Spleen (tissue), 11 donors: ENCODE results near the gene MSI2. TPM values are rescaled to one million over a fixed set of nuclear protein-coding genes. Genes with fewer than 3 reads are reported as not detected.

ENCODE experiments used
- DNase-seq: peaks from one replicate; pipeline ENCODE4 v3.0.0-alpha.2; 2020
- H3K27ac ChIP-seq, 8 donors: fragments of 200-600 bp; sonication (generic) in 7 of 8; 1 replicate in 4 of 8; 2 replicates in 4 of 8; pipeline versions ENCODE4 v1.5.0 to v1.8.0; 2016 to 2021; ENCODE audit warnings: inconsistent platforms in 4 of 8, mild to moderate bottlenecking in 4 of 8, moderate library complexity in 1 of 8
- H3K27me3 ChIP-seq, 7 donors: fragments of 200-600 bp; sonication (generic) in 6 of 7; replicated peaks in 1 of 7; 1 replicate in 4 of 7; 2 replicates in 3 of 7; pipeline versions ENCODE4 v1.5.0 to v1.8.0; 2016 to 2021; ENCODE audit warnings: inconsistent platforms in 3 of 7, mild to moderate bottlenecking in 1 of 7
- H3K36me3 ChIP-seq, 6 donors: fragments of 200-600 bp; sonication (generic) in 5 of 6; 1 replicate in 4 of 6; 2 replicates in 2 of 6; pipeline versions ENCODE4 v1.5.0 to v1.8.0; 2016 to 2021; ENCODE audit warnings: inconsistent platforms in 2 of 6
- H3K4me1 ChIP-seq, 6 donors: fragments of 200-600 bp; sonication (generic) in 5 of 6; 1 replicate in 3 of 6; 2 replicates in 3 of 6; pipeline versions ENCODE4 v1.5.0 to v1.8.0; 2016 to 2021; ENCODE audit warnings: inconsistent platforms in 3 of 6
- H3K4me3 ChIP-seq, 8 donors: fragments of 200-600 bp; sonication (generic) in 7 of 8; 1 replicate in 4 of 8; 2 replicates in 4 of 8; pipeline versions ENCODE4 v1.5.0 to v1.8.0; 2016 to 2021; ENCODE audit warnings: inconsistent platforms in 4 of 8, mild to moderate bottlenecking in 4 of 8, moderate library complexity in 2 of 8
- H3K9me3 ChIP-seq, 8 donors: fragments of 200-600 bp; sonication (generic) in 7 of 8; 1 replicate in 4 of 8; 2 replicates in 4 of 8; pipeline versions ENCODE4 v1.5.0 to v1.8.0; 2016 to 2021; ENCODE audit warnings: inconsistent platforms in 4 of 8
- CTCF ChIP-seq, 11 experiments: fragments of 200-600 bp in 7 of 11; fragments of 450-650 bp in 4 of 11; sonication (generic) in 4 of 11; IDR thresholded peaks in 8 of 11; conservative IDR thresholded peaks in 3 of 11; 1 replicate in 7 of 11; 2 replicates in 4 of 11; pipeline versions ENCODE4 v1.4.0 to v1.8.0; 2016 to 2021; ENCODE audit warnings: antibody characterized with exemption in 11 of 11, inconsistent platforms in 4 of 11, mild to moderate bottlenecking in 1 of 11
- POLR2A ChIP-seq, 3 donors: fragments of 450-650 bp; IDR thresholded peaks; one replicate each; pipeline ENCODE4 v1.5.1; 2017; ENCODE audit warnings: antibody characterized with exemption in 3 of 3, mild to moderate bottlenecking in 1 of 3
- POLR2AphosphoS5 ChIP-seq, 3 donors: sonication (generic); formaldehyde crosslinking; IDR thresholded peaks; one replicate each; pipeline ENCODE4 v1.5.1; 2017; ENCODE audit warnings: antibody characterized with exemption in 3 of 3
- WGBS, 5 donors: extraction: QIAGEN DNeasy Blood & Tissue Kit in 3 of 5; methylation state at CpG; one replicate each; pipeline versions ENCODE4 v1.1.5 to v1.1.7; 2013 to 2018; 5-methylcytosine and 5-hydroxymethylcytosine counted together
- intact Hi-C: fragments of 100-400 bp; cut with DNase I; formaldehyde crosslinking; loops from one replicate; pipeline ENCODE4 v1.15.0; 2023; ENCODE audit warnings: low total_unique reads
- polyA plus RNA-seq, 3 donors: library from polyadenylated mRNA; stranded (reverse); fragments of 200-250 nt; gene quantifications; one replicate each; pipeline ENCODE4 v1.2.1, GENCODE V29; 2013
- total RNA-seq, 7 donors: library from RNA; depleted of rRNA in 3 of 7; stranded (reverse); fragments of >200 nt in 3 of 7; fragmentation: NEBNext Ultra II Directional in 4 of 7; extraction: Animal tissue kit (Norgen Biotek cat#: 25700) in 4 of 7; gene quantifications; one replicate each; pipeline versions ENCODE4 v1.1.0 to v1.2.1, GENCODE V29; 2016 to 2021
- donor health status: healthy with polysubstance abuse.
- donor health status: DM: no; HTN: no; CAD: no; lungs with moderate emphysema.
- donor health status: DM: no; HTN: no; CAD: no.
- donor health status: Bipolar disorder and iron deficiency.
- donor health status: healthy.
- donor health status: DM: no; HTN: no; CAD: no.
- donor health status: DM: yes; HTN: yes; CAD: no.

The MSI2 gene
- total and polyA plus RNA-seq, 10 donors, result 9.8 to 131 (median 64.7) TPM

- intact Hi-C loops, result no loop called here
- no peaks in the 10 kb centered on the region for H3K27me3 ChIP-seq
- 90 to 98% (median 95%) methylated on average over 6 of the region's 6 CpGs for WGBS, 5 donors
- no peaks in the 10 kb centered on the region for H3K4me1 ChIP-seq
- H3K36me3 ChIP-seq, result peaks cover 0 to 62% (median 0%) of the 10 kb centered on the region in 6 donors
- H3K27ac ChIP-seq, result no peak overlapping the region
- H3K9me3 ChIP-seq, result no peaks in the 10 kb centered on the region
- TF ChIP-seq CTCF (IDR thresholded peaks at IDR 0.05 in 8 of 11, conservative IDR thresholded peaks at IDR 0.05 in 3 of 11), result no peak
- no peak for TF ChIP-seq POLR2AphosphoS5 (IDR thresholded peaks at IDR 0.05)
- no peak for TF ChIP-seq POLR2A (IDR thresholded peaks at IDR 0.05)
- DNase-seq, result no peak
- H3K4me3 ChIP-seq, result no peak overlapping the region
Measured at GRCh38 chr17:57655553-57655952, 399.2 kb downstream of the MSI2 start.

- Histone ChIP-seq H3K27me3 (no peaks in the 10 kb centered on the region), H3K4me1 (peaks cover 0 to 10% (median 3%) of the 10 kb centered on the region in 6 donors), H3K9me3 (no peaks in the 10 kb centered on the region), H3K4me3 (no peak overlapping the region), H3K36me3 (peaks cover 0 to 47% (median 0%) of the 10 kb centered on the region in 6 donors), H3K27ac (no peak overlapping the region)
- TF ChIP-seq POLR2AphosphoS5 (IDR thresholded peaks at IDR 0.05) (no peak), CTCF (IDR thresholded peaks at IDR 0.05 in 8 of 11, conservative IDR thresholded peaks at IDR 0.05 in 3 of 11) (no peak), POLR2A (IDR thresholded peaks at IDR 0.05) (no peak)
- WGBS, 5 donors, result 76 to 98% (median 95%) methylated on average over 2 of the region's 2 CpGs
- DNase-seq, result no peak
- intact Hi-C loops, result no loop called here
Measured at GRCh38 chr17:57657211-57657610, 400.9 kb downstream of the MSI2 start.

- peak; percentile 8 for DNase-seq
- Histone ChIP-seq H3K9me3 (no peaks in the 10 kb centered on the region), H3K27me3 (no peaks in the 10 kb centered on the region), H3K36me3 (peaks cover 0 to 24% (median 0%) of the 10 kb centered on the region in 6 donors), H3K4me1 (peaks cover 0 to 52% (median 22%) of the 10 kb centered on the region in 6 donors), H3K27ac (peak overlapping the region in 7 of 8 donors; percentile 34 to 77 (median 65)), H3K4me3 (no peak overlapping the region)
- intact Hi-C loops, result no loop called here
- TF ChIP-seq POLR2A (IDR thresholded peaks at IDR 0.05) (no peak), CTCF (IDR thresholded peaks at IDR 0.05 in 8 of 11, conservative IDR thresholded peaks at IDR 0.05 in 3 of 11) (no peak)
- WGBS, 5 donors, result 78 to 88% (median 81%) methylated on average over 2 of the region's 2 CpGs
Measured at GRCh38 chr17:57662041-57662440, 405.7 kb downstream of the MSI2 start.

- Histone ChIP-seq H3K36me3 (peaks cover 0 to 17% (median 0%) of the 10 kb centered on the region in 6 donors), H3K27me3 (no peaks in the 10 kb centered on the region), H3K27ac (peak overlapping the region in 7 of 8 donors; percentile 42 to 77 (median 65)), H3K9me3 (no peaks in the 10 kb centered on the region), H3K4me3 (peak overlapping the region in 3 of 8 donors; percentile 13 to 40 (median 30)), H3K4me1 (peaks cover 0 to 59% (median 23%) of the 10 kb centered on the region in 6 donors)
- DNase-seq, result peak; percentile 84
- WGBS, 5 donors, result 40 to 53% (median 50%) methylated on average over 21 of the region's 21 CpGs
- intact Hi-C loops, result no loop called here
- TF ChIP-seq POLR2A (IDR thresholded peaks at IDR 0.05), result no peak
- peak; percentile 44 to 61 (median 52) for TF ChIP-seq POLR2AphosphoS5 (IDR thresholded peaks at IDR 0.05)
- no peak for TF ChIP-seq CTCF (IDR thresholded peaks at IDR 0.05 in 8 of 11, conservative IDR thresholded peaks at IDR 0.05 in 3 of 11)
Measured at GRCh38 chr17:57662644-57663308, 406.5 kb downstream of the MSI2 start.
